ENCODE measurements around the gene SCT. TPM values are rescaled to one million over a fixed set of nuclear protein-coding genes. Genes with fewer than 3 reads are reported as not detected.

The SCT gene
- total and polyA plus RNA-seq, 2 experiments from 2014 or later: 2.6 TPM; not detected in 1

DNA sequence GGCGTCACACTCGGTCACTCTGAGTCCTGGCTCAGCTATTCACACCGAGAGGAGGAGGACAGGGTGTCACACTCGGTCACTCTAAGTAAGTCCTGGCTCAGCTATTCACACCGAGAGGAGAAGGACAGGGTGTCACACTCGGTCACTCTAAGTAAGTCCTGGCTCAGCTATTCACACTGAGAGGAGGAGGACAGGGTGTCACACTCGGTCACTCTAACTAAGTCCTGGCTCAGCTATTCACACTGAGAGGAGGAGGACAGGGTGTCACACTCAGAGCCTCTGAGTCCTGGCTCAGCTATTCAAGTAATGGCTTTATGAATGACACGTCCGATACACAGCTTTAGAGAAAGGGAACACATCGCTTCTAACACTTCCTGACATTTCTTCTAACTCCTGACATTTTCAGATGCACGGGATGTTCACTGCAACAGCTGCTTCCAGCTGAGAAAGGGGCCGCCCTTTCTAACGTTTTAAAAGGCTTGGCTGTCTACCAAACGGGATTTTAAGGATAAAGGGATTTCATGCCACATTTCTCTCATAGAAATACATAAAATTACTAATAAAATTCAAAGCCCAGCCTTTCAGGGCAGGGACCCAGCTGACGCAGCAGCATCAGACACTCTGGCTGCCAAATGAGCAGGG is 38.2 kb upstream of the SCT start:
- peaks cover 3% of the 10 kb centered on the region; the same call in 1 of the 2 replicates for H3K79me2 ChIP-seq (replicated peaks; ENCODE audit: insufficient read depth)
- Mint-ChIP-seq H3K4me3 (no peak overlapping the region), H3K4me1 (0 out of 3 replicates have a peak, but pooled peaks cover 3% of the 10 kb centered on the region), H3K27me3 (ENCODE audit: insufficient read depth, low read depth, poor library complexity) (peaks cover 3% of the 10 kb centered on the region), H3K27ac (no peak overlapping the region), H3K36me3 (ENCODE audit: low read depth) (peaks cover 27% of the 10 kb centered on the region), H3K9me3 (no peaks in the 10 kb centered on the region)
- DNase-seq (ENCODE audit: low spot score): no peak
- no peak overlapping the region for H3K4me3 ChIP-seq
- no peak overlapping the region for H3K4me2 ChIP-seq
- H3K27me3 ChIP-seq (ENCODE audit: insufficient read depth): no peaks in the 10 kb centered on the region
- H2AFZ ChIP-seq: no peak overlapping the region
- H4K20me1 ChIP-seq (replicated peaks; ENCODE audit: insufficient read depth): peaks cover 13% of the 10 kb centered on the region; the same call in 1 of the 2 replicates
- ATAC-seq: no peak
- TF ChIP-seq STAT1 (IDR thresholded peaks at IDR 0.05; ENCODE audit: unreplicated experiment) (no peak), POLR2AphosphoS5 (IDR thresholded peaks at IDR 0.05; ENCODE audit: low read depth) (no peak), EZH2 (IDR thresholded peaks at IDR 0.05; ENCODE audit: low read depth, unreplicated experiment) (no peak), NANOG (IDR thresholded peaks at IDR 0.05; ENCODE audit: borderline replicate concordance) (no peak), CREB1 (CRISPR knock-in tag; IDR thresholded peaks at IDR 0.05; ENCODE audit: low read depth) (no peak), JUNB (IDR thresholded peaks at IDR 0.05; ENCODE audit: unreplicated experiment) (no peak), ZNF114 (CRISPR knock-in tag; IDR thresholded peaks at IDR 0.05) (no peak), ZNF331 (CRISPR knock-in tag; IDR thresholded peaks at IDR 0.05; ENCODE audit: low read depth) (no peak), EZH2phosphoT487 (IDR thresholded peaks at IDR 0.05; ENCODE audit: unreplicated experiment) (no peak)
- TF ChIP-seq, protein P1, sequence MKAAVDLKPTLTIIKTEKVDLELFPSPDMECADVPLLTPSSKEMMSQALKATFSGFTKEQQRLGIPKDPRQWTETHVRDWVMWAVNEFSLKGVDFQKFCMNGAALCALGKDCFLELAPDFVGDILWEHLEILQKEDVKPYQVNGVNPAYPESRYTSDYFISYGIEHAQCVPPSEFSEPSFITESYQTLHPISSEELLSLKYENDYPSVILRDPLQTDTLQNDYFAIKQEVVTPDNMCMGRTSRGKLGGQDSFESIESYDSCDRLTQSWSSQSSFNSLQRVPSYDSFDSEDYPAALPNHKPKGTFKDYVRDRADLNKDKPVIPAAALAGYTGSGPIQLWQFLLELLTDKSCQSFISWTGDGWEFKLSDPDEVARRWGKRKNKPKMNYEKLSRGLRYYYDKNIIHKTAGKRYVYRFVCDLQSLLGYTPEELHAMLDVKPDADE (IDR thresholded peaks at IDR 0.05): no peak
- TF ChIP-seq, protein P2, sequence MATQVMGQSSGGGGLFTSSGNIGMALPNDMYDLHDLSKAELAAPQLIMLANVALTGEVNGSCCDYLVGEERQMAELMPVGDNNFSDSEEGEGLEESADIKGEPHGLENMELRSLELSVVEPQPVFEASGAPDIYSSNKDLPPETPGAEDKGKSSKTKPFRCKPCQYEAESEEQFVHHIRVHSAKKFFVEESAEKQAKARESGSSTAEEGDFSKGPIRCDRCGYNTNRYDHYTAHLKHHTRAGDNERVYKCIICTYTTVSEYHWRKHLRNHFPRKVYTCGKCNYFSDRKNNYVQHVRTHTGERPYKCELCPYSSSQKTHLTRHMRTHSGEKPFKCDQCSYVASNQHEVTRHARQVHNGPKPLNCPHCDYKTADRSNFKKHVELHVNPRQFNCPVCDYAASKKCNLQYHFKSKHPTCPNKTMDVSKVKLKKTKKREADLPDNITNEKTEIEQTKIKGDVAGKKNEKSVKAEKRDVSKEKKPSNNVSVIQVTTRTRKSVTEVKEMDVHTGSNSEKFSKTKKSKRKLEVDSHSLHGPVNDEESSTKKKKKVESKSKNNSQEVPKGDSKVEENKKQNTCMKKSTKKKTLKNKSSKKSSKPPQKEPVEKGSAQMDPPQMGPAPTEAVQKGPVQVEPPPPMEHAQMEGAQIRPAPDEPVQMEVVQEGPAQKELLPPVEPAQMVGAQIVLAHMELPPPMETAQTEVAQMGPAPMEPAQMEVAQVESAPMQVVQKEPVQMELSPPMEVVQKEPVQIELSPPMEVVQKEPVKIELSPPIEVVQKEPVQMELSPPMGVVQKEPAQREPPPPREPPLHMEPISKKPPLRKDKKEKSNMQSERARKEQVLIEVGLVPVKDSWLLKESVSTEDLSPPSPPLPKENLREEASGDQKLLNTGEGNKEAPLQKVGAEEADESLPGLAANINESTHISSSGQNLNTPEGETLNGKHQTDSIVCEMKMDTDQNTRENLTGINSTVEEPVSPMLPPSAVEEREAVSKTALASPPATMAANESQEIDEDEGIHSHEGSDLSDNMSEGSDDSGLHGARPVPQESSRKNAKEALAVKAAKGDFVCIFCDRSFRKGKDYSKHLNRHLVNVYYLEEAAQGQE (IDR thresholded peaks at IDR 0.05; ENCODE audit: unreplicated experiment): no peak
- TF ChIP-seq, protein P3, sequence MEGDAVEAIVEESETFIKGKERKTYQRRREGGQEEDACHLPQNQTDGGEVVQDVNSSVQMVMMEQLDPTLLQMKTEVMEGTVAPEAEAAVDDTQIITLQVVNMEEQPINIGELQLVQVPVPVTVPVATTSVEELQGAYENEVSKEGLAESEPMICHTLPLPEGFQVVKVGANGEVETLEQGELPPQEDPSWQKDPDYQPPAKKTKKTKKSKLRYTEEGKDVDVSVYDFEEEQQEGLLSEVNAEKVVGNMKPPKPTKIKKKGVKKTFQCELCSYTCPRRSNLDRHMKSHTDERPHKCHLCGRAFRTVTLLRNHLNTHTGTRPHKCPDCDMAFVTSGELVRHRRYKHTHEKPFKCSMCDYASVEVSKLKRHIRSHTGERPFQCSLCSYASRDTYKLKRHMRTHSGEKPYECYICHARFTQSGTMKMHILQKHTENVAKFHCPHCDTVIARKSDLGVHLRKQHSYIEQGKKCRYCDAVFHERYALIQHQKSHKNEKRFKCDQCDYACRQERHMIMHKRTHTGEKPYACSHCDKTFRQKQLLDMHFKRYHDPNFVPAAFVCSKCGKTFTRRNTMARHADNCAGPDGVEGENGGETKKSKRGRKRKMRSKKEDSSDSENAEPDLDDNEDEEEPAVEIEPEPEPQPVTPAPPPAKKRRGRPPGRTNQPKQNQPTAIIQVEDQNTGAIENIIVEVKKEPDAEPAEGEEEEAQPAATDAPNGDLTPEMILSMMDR (conservative IDR thresholded peaks at IDR 0.05; ENCODE audit: low read depth in 2 of 2): no peak
- TF ChIP-seq, protein P4, sequence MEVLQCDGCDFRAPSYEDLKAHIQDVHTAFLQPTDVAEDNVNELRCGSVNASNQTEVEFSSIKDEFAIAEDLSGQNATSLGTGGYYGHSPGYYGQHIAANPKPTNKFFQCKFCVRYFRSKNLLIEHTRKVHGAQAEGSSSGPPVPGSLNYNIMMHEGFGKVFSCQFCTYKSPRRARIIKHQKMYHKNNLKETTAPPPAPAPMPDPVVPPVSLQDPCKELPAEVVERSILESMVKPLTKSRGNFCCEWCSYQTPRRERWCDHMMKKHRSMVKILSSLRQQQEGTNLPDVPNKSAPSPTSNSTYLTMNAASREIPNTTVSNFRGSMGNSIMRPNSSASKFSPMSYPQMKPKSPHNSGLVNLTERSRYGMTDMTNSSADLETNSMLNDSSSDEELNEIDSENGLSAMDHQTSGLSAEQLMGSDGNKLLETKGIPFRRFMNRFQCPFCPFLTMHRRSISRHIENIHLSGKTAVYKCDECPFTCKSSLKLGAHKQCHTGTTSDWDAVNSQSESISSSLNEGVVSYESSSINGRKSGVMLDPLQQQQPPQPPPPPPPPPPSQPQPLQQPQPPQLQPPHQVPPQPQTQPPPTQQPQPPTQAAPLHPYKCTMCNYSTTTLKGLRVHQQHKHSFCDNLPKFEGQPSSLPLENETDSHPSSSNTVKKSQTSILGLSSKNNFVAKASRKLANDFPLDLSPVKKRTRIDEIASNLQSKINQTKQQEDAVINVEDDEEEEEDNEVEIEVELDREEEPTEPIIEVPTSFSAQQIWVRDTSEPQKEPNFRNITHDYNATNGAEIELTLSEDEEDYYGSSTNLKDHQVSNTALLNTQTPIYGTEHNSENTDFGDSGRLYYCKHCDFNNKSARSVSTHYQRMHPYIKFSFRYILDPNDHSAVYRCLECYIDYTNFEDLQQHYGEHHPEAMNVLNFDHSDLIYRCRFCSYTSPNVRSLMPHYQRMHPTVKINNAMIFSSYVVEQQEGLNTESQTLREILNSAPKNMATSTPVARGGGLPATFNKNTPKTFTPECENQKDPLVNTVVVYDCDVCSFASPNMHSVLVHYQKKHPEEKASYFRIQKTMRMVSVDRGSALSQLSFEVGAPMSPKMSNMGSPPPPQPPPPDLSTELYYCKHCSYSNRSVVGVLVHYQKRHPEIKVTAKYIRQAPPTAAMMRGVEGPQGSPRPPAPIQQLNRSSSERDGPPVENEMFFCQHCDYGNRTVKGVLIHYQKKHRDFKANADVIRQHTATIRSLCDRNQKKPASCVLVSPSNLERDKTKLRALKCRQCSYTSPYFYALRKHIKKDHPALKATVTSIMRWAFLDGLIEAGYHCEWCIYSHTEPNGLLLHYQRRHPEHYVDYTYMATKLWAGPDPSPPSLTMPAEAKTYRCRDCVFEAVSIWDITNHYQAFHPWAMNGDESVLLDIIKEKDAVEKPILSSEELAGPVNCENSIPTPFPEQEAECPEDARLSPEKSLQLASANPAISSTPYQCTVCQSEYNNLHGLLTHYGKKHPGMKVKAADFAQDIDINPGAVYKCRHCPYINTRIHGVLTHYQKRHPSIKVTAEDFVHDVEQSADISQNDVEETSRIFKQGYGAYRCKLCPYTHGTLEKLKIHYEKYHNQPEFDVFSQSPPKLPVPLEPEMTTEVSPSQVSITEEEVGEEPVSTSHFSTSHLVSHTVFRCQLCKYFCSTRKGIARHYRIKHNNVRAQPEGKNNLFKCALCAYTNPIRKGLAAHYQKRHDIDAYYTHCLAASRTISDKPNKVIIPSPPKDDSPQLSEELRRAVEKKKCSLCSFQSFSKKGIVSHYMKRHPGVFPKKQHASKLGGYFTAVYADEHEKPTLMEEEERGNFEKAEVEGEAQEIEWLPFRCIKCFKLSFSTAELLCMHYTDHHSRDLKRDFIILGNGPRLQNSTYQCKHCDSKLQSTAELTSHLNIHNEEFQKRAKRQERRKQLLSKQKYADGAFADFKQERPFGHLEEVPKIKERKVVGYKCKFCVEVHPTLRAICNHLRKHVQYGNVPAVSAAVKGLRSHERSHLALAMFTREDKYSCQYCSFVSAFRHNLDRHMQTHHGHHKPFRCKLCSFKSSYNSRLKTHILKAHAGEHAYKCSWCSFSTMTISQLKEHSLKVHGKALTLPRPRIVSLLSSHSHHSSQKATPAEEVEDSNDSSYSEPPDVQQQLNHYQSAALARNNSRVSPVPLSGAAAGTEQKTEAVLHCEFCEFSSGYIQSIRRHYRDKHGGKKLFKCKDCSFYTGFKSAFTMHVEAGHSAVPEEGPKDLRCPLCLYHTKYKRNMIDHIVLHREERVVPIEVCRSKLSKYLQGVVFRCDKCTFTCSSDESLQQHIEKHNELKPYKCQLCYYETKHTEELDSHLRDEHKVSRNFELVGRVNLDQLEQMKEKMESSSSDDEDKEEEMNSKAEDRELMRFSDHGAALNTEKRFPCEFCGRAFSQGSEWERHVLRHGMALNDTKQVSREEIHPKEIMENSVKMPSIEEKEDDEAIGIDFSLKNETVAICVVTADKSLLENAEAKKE (CRISPR knock-in tag; IDR thresholded peaks at IDR 0.05): no peak
- H3K36me3 ChIP-seq (ENCODE audit: insufficient read depth): no peaks in the 10 kb centered on the region
- H3K4me1 ChIP-seq (ENCODE audit: insufficient read depth): no peaks in the 10 kb centered on the region
- H3K9me2 ChIP-seq (ENCODE audit: insufficient read depth): no peaks in the 10 kb centered on the region
- peaks cover 22% of the 10 kb centered on the region; the same call in 1 of the 2 replicates for H3F3A ChIP-seq (replicated peaks; ENCODE audit: low read depth)
- H3K27ac ChIP-seq (ENCODE audit: low read depth): no peak overlapping the region

All from GM23338 (cell line).